Measurements from ENCODE around the gene SLC22A23.

Gene SLC22A23

DNA sequence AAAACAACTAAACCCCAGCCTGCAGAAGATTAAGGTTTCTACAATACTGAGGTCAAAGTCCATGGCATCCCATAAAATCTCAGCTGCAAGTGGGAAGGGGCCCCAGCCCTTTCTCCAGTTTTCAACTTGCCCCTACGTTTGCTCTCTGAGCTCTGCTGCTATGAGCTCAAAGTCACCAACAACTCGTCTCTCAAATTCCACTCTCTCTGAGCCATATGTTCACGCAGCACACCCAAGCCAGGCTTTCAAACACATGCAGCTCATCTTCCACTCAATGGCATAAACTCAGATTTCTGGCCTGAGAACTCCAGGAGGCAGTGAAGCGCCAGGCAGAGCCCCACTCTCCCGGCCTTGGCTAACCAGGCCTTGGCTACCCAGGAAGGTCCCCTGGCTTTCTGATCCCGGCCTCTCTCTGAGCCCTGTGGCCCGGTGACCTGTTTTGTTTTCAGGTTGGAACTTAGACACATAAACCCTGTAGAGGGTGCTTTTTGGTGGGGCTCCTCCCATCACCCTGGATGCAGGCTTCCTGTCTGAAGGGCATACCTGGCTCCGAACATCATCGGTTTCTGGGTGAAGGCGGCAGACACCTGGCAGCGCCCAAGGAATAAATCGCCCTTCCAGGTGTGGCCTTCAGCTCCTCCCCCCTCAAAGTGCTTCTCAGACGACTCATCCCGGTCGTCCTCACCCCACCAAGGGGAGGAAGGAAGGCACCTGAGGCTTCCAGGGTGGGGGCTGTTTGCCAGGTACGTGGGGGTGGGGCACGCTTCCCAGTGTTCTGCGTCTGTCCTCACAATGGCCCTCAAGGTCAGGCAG, 12.4 kb downstream of the SLC22A23 start:
- no peak for DNase-seq

DNA sequence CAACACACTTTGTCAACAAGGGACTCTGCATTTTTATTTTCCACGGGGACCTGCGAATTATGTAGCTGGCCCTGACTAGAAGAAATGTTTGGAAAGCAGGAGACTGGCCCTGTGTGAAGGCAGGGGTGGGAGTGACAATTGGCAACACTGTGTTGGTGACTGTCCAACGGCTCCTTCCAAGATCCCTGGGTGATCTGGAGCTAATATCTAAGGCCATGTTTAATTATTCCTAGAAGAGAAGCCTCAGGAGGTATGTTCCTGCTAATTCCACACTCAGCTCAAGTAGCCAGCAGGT, 13.7 kb downstream of the SLC22A23 start:
- DNase-seq = no peak

DNA sequence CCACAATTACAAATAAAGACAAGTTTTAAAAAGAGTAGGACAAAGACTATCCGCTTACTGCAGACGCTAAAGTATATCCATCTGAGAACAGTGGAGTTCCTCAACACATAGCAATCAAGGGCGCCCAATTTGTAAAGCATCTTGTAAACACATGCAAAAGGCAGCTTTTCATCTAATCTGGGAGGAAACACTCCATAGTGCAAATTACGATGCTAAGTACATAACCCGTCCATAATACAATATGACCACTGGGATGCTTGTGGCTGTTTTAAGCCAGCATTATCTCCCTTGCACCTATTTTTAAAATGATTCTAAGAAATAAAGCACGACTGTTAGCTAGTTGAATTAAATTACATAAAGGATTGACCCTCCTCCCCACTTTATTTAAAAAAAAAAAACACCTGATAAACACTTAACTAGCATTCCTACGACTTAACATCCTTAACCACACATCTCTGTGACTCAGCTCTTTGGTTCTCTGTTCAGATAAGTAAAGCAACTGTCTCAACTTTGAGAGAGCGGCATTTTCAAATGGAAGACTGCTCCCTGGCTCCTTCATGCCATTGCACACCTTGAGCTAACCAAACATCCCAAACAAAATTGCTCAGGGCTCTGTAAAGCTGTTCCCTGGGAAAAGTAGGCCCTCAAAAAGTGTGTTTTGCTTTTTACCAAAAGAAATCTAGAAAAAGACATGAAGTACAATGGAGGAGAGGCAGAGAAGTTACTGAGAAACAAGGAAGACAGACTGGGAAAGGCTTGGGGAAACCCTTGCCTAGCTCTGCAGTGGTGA, 14.2 kb downstream of the SLC22A23 start:
- no peak for DNase-seq

DNA sequence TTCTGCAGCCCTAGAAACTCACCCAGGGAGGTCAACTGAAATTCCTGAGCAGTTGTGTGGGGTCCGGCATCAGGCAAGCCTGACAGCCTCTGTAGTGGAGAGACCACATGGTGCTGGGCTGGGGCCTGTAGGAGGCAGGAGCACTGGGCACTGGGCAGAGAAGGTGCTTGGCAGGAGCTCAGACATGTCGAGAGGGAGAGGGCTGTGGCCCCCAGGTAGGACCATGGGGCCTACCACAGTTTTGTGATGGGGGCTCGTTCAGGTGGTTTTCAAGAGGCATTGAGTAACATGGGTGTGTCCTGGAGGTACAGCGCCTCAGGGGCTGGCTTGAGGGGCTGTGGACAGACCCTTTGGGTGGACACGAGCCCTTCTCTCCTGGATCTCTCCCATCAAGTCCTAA, 15.9 kb downstream of the SLC22A23 start:
- DNase-seq = no peak

DNA sequence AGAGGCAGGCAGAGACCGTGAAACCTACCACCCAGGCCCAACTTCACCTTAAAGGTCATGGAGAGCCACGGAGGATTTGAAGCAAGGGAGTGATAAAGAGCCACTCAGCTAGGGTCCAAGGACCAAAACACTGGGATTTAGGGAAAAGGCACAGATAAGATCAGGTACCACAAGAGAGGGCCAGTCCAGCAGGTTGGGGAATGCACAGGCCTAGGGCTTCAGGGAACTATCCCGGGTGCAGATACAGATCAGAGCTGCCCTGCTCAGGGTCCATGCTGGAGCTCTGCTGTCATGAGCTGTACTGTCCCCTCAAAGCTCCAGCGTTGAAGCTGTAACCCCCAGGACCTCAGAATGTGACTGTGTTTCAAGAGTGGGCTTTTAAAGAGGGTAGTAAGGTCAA, 16.9 kb downstream of the SLC22A23 start:
- no peak for DNase-seq

DNA sequence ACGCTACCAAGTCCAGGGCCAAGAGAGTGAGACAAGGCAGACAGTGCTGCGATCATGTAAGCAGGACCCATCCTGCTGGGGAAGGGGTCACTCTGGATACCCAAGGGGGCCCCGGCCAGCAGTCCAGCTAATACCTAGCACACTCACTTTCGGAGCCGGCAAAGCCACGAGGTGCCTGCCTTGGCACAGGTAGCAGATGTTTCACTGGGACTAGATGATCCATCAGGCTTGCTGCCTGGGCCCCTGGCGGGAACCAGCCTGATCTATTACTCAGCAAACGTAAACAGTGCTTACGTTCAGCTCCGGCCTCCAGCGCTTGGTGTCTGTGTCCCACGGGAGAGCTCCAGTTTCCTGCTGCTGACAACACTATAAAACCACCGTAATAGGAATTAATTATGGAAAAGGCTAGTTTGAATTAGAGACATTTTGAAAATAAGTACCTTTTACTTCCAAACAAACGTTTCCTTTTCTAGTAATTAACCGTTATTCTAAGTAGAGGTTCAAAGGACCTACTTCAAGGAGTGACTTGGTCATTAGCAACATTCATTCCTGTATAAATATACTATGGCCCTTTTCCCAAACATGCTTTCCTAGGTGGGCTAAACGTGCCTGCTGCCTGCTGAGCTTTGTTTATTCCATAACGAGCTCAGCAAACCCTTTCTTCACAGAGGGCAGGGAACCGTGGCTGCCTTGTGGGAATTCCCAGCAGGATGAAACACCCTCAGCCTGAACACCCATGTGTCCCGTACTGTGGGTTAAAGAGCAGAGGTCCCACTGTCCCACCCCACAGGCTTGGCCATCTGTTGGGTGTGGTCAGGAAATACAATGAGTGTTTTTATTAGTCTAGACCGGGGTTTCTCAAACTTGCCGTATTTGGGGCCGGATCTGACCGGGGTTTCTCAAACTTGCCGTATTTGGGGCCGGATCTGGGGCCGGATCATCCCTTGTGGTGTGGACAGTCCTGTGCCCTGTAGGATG, 18.4 kb downstream of the SLC22A23 start:
- DNase-seq = no peak

DNA sequence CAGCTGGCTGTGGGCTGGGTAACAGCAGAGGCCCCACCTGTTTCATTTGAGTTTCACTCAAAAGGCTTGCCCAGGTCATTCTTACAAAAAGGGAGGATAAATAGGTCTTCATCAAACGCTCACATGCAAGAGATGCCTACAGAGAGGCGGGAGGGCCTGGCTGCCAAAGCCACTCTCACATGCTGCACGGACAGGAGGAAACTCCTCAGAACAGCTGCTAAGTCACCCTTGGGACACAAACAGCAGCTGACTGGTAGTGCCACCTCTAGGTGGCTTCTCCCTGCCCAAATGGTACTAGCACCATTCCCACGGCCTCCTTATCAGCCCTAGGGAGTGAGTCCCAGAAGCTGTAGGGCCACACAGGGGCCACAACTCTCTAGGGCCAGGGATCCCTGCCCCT, 23.8 kb downstream of the SLC22A23 start:
- no peak for DNase-seq

DNA sequence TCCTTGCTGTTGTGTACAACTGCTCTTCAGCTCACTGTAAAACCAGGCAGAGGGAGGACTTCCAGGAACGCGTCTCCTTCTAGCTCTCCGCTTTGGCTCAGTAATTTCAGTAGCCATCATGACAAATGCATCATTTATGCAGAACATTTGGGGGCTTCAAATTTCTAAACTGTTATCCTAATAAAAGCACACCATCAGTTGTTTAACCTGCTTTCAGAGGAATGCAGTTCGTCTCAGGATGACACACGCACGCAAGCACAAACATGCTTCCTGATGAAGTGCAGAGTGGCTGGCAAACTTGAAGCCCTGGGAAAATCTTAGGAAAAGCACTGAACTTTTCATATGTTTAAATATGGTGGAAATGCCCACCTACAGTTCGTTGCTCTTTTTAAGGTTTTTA, 24.4 kb downstream of the SLC22A23 start:
- no peak for DNase-seq

DNA sequence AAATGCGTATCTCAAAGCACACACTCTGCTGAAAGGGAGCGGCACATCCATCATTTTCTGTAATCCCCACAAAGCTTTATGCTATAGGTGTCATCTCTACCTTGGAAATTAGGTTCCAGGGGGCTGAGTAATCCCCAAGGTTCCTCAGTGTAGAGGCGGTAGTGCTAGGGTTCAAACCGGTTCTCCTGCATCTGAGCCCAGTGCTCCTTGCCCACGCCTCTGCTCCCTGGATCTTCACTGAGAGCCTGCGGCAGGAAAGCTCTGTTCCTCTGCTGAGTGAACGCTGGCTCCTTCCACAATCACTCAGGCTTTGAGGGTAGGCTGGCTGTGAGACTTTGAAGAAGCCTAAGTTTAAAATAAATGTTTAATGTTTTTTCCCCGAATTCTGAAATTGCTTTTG, 24.9 kb downstream of the SLC22A23 start:
- DNase-seq = no peak

DNA sequence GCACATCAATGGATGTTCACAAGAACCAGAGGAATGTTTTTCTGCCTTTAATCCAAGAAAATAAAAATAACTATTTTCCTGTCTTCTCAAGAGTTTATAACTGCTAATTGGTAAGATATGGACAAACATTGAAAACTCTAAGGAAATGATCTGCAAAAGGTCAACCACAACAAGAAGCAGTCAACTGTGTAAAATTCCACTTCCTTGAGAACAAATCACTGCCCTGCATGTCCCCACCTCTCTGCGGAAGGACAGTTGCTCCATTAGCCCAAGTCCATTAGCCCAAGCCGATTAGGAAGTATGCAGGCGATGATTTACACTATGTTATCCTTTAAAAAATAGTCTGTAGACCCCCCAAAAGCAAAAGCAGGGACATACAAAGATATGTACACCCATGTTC, 27.6 kb downstream of the SLC22A23 start:
- DNase-seq = no peak

DNA sequence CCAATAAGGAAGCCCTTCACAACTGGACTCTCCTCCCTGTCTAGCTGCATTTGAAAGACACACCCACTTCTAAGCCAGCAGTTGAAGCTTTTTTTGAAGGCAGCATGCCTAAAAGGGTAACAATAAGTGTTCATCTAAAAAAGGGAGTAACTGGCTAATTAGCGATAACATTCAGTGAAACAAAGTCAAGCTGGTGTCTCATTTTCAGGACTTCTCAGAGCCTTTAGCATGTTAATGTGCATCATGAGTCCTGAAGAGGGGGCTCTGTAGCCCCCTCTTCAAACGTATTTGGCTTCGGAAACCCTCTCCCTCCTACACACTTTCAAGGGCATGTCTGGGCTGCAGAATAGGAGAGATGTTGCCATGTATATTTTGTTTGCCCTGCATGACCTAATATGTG, 28.1 kb downstream of the SLC22A23 start:
- DNase-seq = no peak

DNA sequence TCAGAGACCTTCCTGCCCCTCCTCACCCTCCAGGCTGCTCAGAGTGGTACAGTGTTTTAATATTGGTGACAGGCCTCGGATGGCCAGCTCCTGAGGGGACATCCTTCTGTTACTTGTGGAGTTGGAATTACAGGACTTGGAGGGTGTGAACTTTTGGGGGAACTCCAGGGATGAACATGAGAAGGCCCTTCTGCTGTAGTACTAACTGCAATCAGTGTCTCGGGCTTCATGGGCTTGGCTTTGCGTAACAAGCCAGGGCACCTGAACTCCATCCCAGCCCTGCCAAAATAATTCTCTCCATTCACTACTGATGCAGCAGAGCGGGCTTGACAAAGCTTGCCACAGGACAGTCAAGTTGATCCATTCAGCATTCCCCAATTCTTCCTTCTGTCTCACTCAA, 28.6 kb downstream of the SLC22A23 start:
- no peak for DNase-seq

DNA sequence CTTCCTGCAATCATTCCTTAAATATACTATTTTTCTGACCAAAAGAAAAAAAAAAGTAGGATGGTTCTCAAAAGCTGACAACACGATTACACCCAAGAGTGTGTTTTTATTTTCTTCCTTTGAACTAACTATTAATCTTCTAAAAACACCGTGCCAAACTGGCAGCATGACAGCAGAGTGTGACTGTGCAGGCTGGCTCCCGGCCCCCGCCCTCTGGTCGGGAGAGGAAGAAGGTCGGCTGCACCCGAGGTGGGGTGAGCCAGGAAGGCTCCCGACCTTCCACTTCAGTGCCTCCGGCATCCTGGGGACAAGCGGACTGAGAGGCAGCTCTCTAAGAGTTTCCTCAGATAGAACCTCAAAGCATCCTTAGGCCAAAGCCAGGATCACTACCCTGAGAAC, 29.2 kb downstream of the SLC22A23 start:
- DNase-seq = no peak

DNA sequence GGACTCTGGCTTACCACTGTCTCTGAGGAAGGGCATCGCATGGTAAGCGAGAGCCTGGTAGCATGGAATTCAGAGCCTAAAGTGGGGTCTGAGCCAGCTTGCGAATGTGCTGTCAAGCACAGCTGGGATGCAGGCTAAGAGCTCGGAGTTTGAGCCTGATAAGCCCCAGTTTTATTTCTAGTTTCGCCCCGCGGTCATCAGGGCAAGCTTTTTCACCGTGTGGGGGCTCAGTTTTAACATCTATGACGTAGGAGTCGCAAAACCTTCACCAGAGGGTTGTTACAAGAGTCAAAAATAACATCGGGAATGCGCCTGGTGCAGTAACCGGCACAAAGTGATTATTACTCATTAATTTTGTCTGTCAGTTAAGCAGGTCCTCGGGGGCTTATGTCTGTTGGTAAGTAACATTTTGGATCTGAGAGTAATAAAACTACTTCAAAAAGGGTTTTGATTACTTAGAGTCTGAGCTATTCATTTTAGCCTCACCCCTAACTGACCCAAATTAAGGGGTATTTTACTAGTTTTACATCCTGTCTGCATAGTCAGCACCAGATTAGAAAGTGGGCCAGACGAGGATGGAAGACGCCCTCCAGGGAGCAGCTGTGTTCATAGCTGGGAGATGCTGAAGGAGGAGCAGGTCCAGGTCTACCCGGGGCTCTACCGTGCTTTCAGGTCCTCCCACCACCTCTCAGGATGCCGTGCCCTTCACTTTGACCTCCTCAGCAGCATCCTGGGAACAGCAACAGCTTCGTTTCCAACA, 29.7 kb downstream of the SLC22A23 start:
- DNase-seq = no peak

DNA sequence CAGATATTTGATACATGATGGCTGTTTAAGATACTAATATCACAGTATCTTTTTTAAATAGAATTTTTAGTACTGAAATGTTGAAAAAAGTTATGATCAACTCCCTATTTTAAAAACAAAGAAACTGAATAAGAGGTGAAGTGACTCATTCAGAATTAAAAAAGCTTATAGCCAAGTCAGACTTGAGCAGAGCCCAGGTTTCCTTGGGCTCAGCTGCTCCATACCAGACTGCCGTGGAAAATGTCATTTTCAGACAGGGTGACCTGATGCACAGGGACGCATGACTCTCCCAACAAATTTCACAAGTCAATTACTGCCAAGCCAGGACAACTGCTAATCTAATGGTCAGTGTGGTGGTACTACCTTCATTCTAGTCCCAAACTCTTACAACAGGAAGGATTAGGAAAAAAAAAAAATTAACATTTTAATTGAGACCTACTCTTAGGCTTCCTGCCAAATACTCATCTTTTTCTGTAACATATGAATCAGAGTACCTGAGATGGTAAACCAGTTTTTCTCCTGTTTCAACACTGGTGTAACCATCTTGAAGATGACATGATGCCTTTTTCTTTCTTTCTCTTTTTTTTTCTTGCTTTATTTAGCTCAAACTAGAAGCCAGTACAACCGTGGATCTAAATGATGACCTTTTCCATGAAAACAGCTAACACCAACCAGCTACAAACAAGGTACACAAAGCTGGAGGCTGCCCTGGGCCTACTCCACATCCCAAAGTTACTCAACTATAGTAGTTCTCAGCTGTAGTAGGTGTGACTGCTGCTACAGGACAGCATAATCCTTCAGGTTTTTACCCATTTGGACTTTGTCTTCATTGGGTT, 30.5 kb downstream of the SLC22A23 start:
- no peak for DNase-seq

DNA sequence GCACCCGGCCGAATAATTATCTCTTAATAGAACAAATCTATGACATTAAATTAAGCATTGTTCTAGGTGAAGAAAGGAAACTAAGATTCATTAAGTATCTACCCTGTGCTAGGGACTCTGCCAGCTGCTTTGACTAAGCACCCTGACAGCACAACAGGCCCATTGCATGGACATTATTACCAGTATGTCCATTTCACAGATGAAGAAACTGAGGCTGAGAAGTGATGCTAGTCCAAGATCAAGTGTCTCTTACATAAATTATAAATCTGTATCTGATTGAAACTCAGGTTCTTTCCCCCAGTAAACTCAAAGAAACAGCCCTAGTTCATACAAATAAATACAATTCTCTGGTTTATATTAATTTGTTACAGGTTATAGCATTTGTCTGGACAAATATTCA, 31.3 kb downstream of the SLC22A23 start:
- DNase-seq = no peak

DNA sequence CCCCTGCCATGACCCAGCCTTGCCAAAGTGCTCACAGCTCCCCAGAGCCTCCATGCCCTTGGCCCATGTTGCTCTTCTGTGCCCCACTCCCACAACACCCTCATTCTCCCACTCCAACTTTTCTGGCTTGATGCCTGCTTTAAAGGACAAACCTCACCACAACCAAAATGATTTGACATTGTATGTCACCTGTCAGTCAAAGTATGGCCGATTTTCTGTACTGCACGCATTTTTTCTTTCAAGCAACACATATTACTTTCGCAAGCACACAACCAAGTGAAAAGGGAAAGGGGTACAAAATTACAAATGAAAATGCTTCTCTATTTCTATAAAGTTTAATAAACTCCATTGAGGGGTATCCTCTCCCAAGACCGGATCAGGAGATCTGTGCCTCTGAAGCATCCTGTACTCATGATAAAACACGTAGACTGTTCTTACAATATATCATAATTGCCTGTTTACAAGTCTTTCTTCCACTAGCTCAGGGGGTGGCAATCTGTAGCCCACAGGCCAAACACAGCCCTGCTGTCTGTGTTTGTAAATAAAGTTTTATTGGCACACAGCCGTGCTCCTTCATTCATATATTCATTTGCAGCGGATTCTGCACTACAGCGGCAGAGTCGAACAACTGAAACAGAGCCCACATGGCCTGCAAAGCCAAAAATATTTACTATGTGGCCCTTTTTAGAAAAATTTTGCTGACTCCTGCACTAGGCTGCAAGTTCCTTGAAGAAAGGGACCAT, 32.5 kb downstream of the SLC22A23 start:
- no peak for DNase-seq

DNA sequence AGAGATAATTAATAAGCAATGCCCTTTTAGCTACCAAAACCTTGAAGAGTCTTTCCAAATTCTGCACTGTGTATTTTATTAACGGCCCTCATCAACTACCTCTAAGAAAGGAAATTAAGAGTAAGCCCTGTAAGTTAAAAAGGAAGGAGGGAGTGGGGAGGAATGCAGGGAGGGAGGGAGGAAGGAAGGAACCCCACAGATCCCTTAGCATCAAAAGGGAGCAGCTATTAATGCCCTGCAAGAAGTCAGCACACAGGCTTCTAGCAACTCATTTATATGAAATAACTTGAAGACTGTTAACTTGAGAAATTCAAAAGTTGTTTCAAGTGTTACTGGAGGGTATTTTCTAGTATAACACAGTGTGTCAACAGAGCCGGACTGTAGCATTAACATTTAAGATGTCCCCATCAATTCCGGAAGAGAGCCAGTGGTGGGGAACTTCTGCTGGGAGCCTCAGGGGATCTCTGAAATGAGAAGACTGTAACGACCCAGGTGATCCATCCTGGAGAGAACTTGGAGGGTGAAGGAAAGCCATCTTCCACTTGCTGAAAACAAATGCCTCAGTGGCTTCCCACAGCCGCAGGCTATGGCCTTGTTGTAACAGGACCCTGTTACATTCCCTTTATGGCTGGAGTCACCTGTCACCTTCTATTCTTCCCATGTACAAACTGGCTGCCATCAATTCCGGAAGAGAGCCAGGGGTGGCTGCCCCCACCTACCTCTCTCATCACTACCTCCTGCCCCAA, 33.2 kb downstream of the SLC22A23 start:
- no peak for DNase-seq

DNA sequence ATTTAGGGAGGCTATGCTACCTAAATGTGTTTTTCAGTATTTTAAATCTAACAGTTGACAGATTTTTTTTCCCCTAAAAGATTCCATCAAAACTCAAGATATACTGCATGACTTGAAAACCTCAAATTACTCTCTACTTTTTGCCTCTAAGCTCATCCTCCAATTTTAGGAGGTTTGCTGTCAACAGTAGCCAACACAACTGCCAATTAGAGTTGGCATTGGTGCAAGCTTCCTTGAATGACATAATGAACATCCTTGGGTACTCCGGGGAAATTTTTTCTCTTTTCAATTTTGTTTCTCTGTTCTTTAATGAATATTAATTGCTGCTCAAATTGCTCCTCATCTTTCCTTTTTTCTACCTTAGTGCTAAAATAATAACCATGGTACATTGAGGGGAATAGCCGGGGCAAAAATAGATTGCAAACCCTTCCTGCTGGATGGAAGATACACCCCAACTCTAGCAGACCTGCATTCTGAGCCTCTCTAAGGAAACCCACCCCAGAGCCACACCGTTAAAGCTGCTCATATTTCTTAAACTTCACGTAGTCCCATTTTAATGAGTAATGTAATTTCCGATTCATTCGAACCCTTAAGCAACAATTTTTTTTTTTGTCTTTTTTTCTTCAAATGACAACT, 34.3 kb downstream of the SLC22A23 start:
- no peak for DNase-seq
